HCT116 (cell line): ENCODE measurements around the gene CSNK2A1. TPM values are rescaled to one million over a fixed set of nuclear protein-coding genes. Genes with fewer than 3 reads are reported as not detected.

Source experiments
- ATAC-seq: fragments of 200-7000 bp; cut with Tn5 transposase; 2 replicates; pipeline ENCODE4 v1.9.1; 2020; ENCODE audit warnings: mild to moderate bottlenecking, moderate library complexity
- BruUV-seq: library from RNA; stranded (reverse); fragments of 400-500 nt; replicated peaks from 2 replicates; lab custom pipeline; 2021; lab: Mats Ljungman, UMichigan
- CTCF ChIA-PET: fragments of 300-600 bp; sonication (Branson Sonifier 250); formaldehyde crosslinking; loops from one replicate; lab custom pipeline; 2021; ENCODE audit warnings: antibody characterized with exemption; lab: Charles Lee
- POLR2A ChIA-PET: fragments of 300-600, 350-600 bp; sonication (Branson Sonifier 250); formaldehyde crosslinking; loops from one replicate; lab custom pipeline; 2021; ENCODE audit warnings: antibody characterized with exemption; lab: Charles Lee
- RAD21 ChIA-PET, 2 experiments: fragments of 300-600 bp; sonication (Branson Sonifier 250); formaldehyde crosslinking; loops; one replicate each; lab custom pipeline; 2023; ENCODE audit warnings: low total read pairs in 2 of 2; ENCODE audit not compliant: uncharacterized antibody in 2 of 2, unreplicated experiment in 2 of 2, low non-redundant PET in 1 of 2; lab: Charles Lee
- DNase-seq: peaks from one replicate; pipeline ENCODE4 v3.0.0-alpha.2; 2010; ENCODE audit warnings: low read depth, low spot score
- H2AFZ ChIP-seq: fragments of 200-600 bp; shearing (Covaris generic), sonication (generic); 2 replicates; pipeline ENCODE4 v1.6.1; 2017; ENCODE audit warnings: low read depth, mixed run types, mixed read lengths, antibody characterized with exemption, low read length; ENCODE audit not compliant: poor library complexity, severe bottlenecking
- H3K27ac ChIP-seq: 2 replicates; pipeline ENCODE4 v1.5.1; 2012; ENCODE audit warnings: low read depth, low read length
- H3K27me3 ChIP-seq: fragments of 200-600 bp; sonication (generic); 2 replicates; pipeline ENCODE4 v1.6.1; 2016; ENCODE audit warnings: mixed run types, low read length, mixed read lengths; ENCODE audit not compliant: insufficient read depth
- H3K36me3 ChIP-seq, 2 experiments: fragments of 200-500 bp in 1 of 2; fragments of 200-600 bp in 1 of 2; sonication (Bioruptor generic) in 1 of 2; sonication (generic) in 1 of 2; 2 replicates each; pipeline versions ENCODE4 v1.5.1 to v1.6.1; 2014 to 2016; ENCODE audit warnings: low read length in 2 of 2, inconsistent platforms in 1 of 2, mixed read lengths in 1 of 2, mixed run types in 1 of 2; ENCODE audit not compliant: insufficient read depth in 2 of 2, control insufficient read depth in 1 of 2
- H3K4me1 ChIP-seq, 2 experiments: fragments of 200-600 bp in 1 of 2; sonication (generic) in 1 of 2; 2 replicates each; pipeline versions ENCODE4 v1.5.1 to v1.6.1; 2012 to 2017; ENCODE audit warnings: low read length in 2 of 2, inconsistent platforms in 1 of 2, mild to moderate bottlenecking in 1 of 2, mixed read lengths in 1 of 2, mixed run types in 1 of 2, moderate library complexity in 1 of 2; ENCODE audit not compliant: insufficient read depth in 2 of 2, control insufficient read depth in 1 of 2
- H3K4me2 ChIP-seq: fragments of 200-600 bp; sonication (generic); 2 replicates; pipeline ENCODE4 v1.6.1; 2017; ENCODE audit warnings: mixed run types, low read length, mixed read lengths
- H3K4me3 ChIP-seq, 2 experiments: fragments of 200-600 bp in 1 of 2; sonication (generic) in 1 of 2; replicated peaks in 1 of 2; 2 replicates each; pipeline ENCODE4 v1.5.1; 2011 to 2016; ENCODE audit warnings: low read length in 2 of 2, control low read depth in 1 of 2, low read depth in 1 of 2, mild to moderate bottlenecking in 1 of 2, mixed read lengths in 1 of 2, mixed run types in 1 of 2
- H3K79me2 ChIP-seq: fragments of 200-600 bp; sonication (generic); 2 replicates; pipeline ENCODE4 v1.6.1; 2017; ENCODE audit warnings: mild to moderate bottlenecking, mixed run types, low read length, moderate library complexity, mixed read lengths; ENCODE audit not compliant: insufficient read depth
- H3K9ac ChIP-seq: fragments of 200-600 bp; sonication (generic); 2 replicates; pipeline ENCODE4 v1.6.1; 2016; ENCODE audit warnings: low read length, mixed read lengths
- H3K9me2 ChIP-seq: fragments of 200-600 bp; sonication (generic), shearing (Covaris generic); 2 replicates; pipeline ENCODE4 v1.6.1; 2017; ENCODE audit warnings: mixed run types, mild to moderate bottlenecking, moderate library complexity; ENCODE audit not compliant: insufficient read depth
- H3K9me3 ChIP-seq, 2 experiments: fragments of 200-500 bp in 1 of 2; fragments of 200-600 bp in 1 of 2; sonication (Bioruptor generic) in 1 of 2; sonication (generic) in 1 of 2; 2 replicates each; pipeline ENCODE4 v1.6.1; 2014 to 2017; ENCODE audit warnings: low read length in 2 of 2, mixed read lengths in 2 of 2, inconsistent platforms in 1 of 2, low read depth in 1 of 2, mild to moderate bottlenecking in 1 of 2, mixed run types in 1 of 2, moderate library complexity in 1 of 2; ENCODE audit not compliant: control insufficient read depth in 1 of 2, insufficient read depth in 1 of 2
- H4K20me1 ChIP-seq: fragments of 200-600 bp; sonication (generic), shearing (Covaris generic); 2 replicates; pipeline ENCODE4 v1.6.1; 2017; ENCODE audit warnings: mixed run types, mild to moderate bottlenecking, moderate library complexity; ENCODE audit not compliant: insufficient read depth
- FOSL1 ChIP-seq: IDR thresholded peaks from 2 replicates; pipeline ENCODE4 v1.6.1; 2012; ENCODE audit warnings: low read depth
- SP1 ChIP-seq: IDR thresholded peaks from 2 replicates; pipeline ENCODE4 v1.6.1; 2012; ENCODE audit warnings: low read depth
- intact Hi-C: fragments of 100-400 bp; cut with micrococcal nuclease; formaldehyde crosslinking; loops from 2 replicates; pipeline ENCODE4 v1.10.0; 2022
- total RNA-seq: library from RNA; stranded (reverse); gene quantifications from one replicate; pipeline ENCODE4 v1.2.1, GENCODE V29; 2021; ENCODE audit not compliant: unreplicated experiment
- TF ChIP-seq, protein P1 (sequence below), 3 experiments: fragments of 200-600 bp in 1 of 3; sonication (generic) in 1 of 3; IDR thresholded peaks in 2 of 3; conservative IDR thresholded peaks in 1 of 3; 2 replicates each; pipeline ENCODE4 v1.5.1; 2012 to 2017; ENCODE audit warnings: low read depth in 2 of 3, low read length in 2 of 3, antibody characterized with exemption in 1 of 3, borderline replicate concordance in 1 of 3, control low read depth in 1 of 3, mild to moderate bottlenecking in 1 of 3, mixed read lengths in 1 of 3, mixed run types in 1 of 3, moderate library complexity in 1 of 3; ENCODE audit not compliant: insufficient read depth in 1 of 3

The CSNK2A1 gene
- total RNA-seq, 1 experiment from 2014 or later, result 284 TPM

DNA sequence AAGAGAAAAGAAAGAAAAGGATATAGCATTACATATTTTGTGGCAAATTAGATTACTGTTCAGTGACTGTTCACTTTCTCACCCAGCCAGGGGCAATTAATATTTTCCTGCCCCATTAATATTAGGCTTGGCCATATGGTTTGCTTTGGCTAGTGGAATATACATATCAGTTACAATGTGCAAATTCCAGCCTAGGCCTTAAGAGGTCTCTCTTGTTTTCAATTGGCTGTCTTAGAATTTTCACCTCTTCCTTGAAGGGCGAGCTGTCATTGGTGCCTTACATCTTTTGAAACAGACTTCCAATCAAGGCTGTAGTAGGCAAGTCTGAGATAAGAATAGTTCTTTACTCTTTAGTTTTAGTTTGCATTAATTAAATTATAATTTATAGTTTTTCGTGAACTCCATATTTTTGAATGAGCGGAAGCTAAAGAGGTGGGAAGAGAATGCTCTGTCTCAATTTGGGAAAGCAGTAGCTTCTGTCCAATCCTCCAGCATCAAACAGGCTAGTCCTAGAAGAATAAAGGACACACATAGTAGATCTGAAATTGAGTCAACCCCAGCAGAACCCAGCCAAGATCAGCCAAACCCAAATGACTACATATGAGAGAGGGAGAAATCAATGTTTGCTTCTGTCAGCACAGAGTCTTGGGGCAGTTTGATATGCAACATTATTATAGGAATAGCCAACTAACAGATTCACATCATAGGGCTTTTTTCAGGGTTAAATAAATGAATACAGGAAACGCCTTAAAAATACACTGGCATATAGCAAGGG is 6.3 kb upstream of the CSNK2A1 start:
- no peaks in the 10 kb centered on the region for H3K9me2 ChIP-seq
- intact Hi-C loops, result no loop called here

DNA sequence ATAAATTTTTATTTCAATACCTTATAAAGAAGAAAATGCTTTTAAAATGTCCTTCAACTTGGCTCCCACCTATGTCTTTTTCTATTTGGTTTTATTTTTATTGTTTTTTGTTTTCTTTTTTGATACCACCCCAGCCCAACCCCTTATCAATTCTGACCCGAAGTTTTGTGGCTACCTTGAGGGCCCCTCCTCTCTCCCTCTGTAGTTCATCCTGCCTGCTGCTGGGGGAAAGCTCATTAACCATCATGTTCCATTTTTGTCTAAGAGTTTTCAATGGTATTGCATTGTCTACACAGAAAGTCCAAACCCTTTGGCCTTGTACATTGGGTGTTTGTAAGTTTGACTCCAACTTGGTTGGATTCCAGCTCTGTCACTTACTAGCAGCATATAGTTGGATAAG is 5.3 kb upstream of the CSNK2A1 start:
- ATAC-seq (no peak), DNase-seq (no peak)
- no TSS peak for BruUV-seq
- Histone ChIP-seq H3K27ac (no peak overlapping the region), H3K9ac (no peak overlapping the region), H2AFZ (no peak overlapping the region), H3K4me2 (no peak overlapping the region), H3K9me2 (no peaks in the 10 kb centered on the region), H3K4me1 (peaks cover 4 to 17% of the 10 kb centered on the region in 2 experiments; a peak in 3 of 4 replicates), H3K79me2 (no peaks in the 10 kb centered on the region), H4K20me1 (no peaks in the 10 kb centered on the region), H3K4me3 (no peak overlapping the region), H3K9me3 (no peaks in the 10 kb centered on the region)
- ChIA-PET POLR2A (no interaction called here), RAD21 (no interaction called here)
- intact Hi-C loops, result no loop called here
- TF ChIP-seq, protein P1, sequence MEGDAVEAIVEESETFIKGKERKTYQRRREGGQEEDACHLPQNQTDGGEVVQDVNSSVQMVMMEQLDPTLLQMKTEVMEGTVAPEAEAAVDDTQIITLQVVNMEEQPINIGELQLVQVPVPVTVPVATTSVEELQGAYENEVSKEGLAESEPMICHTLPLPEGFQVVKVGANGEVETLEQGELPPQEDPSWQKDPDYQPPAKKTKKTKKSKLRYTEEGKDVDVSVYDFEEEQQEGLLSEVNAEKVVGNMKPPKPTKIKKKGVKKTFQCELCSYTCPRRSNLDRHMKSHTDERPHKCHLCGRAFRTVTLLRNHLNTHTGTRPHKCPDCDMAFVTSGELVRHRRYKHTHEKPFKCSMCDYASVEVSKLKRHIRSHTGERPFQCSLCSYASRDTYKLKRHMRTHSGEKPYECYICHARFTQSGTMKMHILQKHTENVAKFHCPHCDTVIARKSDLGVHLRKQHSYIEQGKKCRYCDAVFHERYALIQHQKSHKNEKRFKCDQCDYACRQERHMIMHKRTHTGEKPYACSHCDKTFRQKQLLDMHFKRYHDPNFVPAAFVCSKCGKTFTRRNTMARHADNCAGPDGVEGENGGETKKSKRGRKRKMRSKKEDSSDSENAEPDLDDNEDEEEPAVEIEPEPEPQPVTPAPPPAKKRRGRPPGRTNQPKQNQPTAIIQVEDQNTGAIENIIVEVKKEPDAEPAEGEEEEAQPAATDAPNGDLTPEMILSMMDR (IDR thresholded peaks at IDR 0.05 in 2 of 3, conservative IDR thresholded peaks at IDR 0.05 in 1 of 3; ENCODE audit: borderline replicate concordance in 1 of 3, insufficient read depth in 1 of 3, low read depth in 2 of 3, low read length in 2 of 3), result no peak
- TF ChIP-seq SP1, result no peak
- TF ChIP-seq, all 23 proteins: peak for 0
- Histone ChIP-seq H3K36me3 (no peaks in the 10 kb centered on the region), H3K27me3 (no peaks in the 10 kb centered on the region)
- CTCF ChIA-PET, result interaction anchor here (1.5 kb wide), 1 partner anchor 12 kb away, joined by 4 read pairs; no protein-coding TSS in a partner anchor

More for the DNA sequence above, 6.3 kb upstream of the CSNK2A1 start:
- no peak overlapping the region for H3K9ac ChIP-seq
- POLR2A ChIA-PET, result no interaction called here
- RAD21 ChIA-PET, result no interaction called here
- no peaks in the 10 kb centered on the region for H3K9me3 ChIP-seq
- ATAC-seq (peak; percentile 49; the same call in 1 of the 2 replicates), DNase-seq (no peak)
- CTCF ChIA-PET, result interaction anchor here (1.5 kb wide), 1 partner anchor 11 kb away, joined by 4 read pairs; no protein-coding TSS in a partner anchor
- H3K4me1 ChIP-seq, result peaks cover 0 to 13% of the 10 kb centered on the region in 2 experiments; a peak in 2 of 4 replicates
- TF ChIP-seq, protein P1 (IDR thresholded peaks at IDR 0.05 in 2 of 3, conservative IDR thresholded peaks at IDR 0.05 in 1 of 3; ENCODE audit: borderline replicate concordance in 1 of 3, insufficient read depth in 1 of 3, low read depth in 2 of 3, low read length in 2 of 3), result no peak
- no peak for TF ChIP-seq FOSL1
- no peaks in the 10 kb centered on the region for H4K20me1 ChIP-seq
- no peaks in the 10 kb centered on the region for H3K79me2 ChIP-seq
- H3K4me3 ChIP-seq, result no peak overlapping the region
- peak overlapping the region; percentile 61 for H2AFZ ChIP-seq
- H3K27ac ChIP-seq, result no peak overlapping the region
- no TSS peak for BruUV-seq
- no peaks in the 10 kb centered on the region for H3K27me3 ChIP-seq
- H3K36me3 ChIP-seq, result no peaks in the 10 kb centered on the region
- no peak overlapping the region for H3K4me2 ChIP-seq
